Measurements from ENCODE around the gene RNF32.

The RNF32 gene

GRCh38 chr7:156725936-156726335 is 85.4 kb downstream of the RNF32 start:
- no peak for DNase-seq (ENCODE audit: extremely low read depth in 1 of 2, low read depth in 1 of 2)
